ENCODE results near the gene OTUB1.

OTUB1 gene

DNA sequence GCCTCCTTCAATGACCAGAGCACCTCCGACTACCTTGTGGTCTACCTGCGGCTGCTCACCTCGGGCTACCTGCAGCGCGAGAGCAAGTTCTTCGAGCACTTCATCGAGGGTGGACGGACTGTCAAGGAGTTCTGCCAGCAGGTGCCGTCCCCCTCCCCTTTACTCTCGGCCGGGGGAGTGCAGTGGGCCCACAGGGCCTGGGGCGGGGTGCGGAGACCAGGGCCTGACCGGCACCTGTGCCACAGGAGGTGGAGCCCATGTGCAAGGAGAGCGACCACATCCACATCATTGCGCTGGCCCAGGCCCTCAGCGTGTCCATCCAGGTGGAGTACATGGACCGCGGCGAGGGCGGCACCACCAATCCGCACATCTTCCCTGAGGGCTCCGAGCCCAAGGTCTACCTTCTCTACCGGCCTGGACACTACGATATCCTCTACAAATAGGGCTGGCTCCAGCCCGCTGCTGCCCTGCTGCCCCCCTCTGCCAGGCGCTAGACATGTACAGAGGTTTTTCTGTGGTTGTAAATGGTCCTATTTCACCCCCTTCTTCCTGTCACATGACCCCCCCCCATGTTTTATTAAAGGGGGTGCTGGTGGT, 11.0 kb downstream of the OTUB1 start:
- H2AFZ ChIP-seq (ENCODE audit: low read depth, low read length, severe bottlenecking): no peak overlapping the region
- H3K27me3 ChIP-seq (ENCODE audit: low read length): no peaks in the 10 kb centered on the region
- no peaks in the 10 kb centered on the region for H4K20me1 ChIP-seq (ENCODE audit: low read depth, low read length)
- H3K9ac ChIP-seq (ENCODE audit: low read length): no peak overlapping the region
- H3K4me2 ChIP-seq (ENCODE audit: low read depth, low read length, poor library complexity, severe bottlenecking): no peak overlapping the region
- H3K9me3 ChIP-seq (ENCODE audit: insufficient read depth, low read length): no peaks in the 10 kb centered on the region
- H3K36me3 ChIP-seq (ENCODE audit: low read length): no peaks in the 10 kb centered on the region
- no peaks in the 10 kb centered on the region for H3K9me2 ChIP-seq (replicated peaks; ENCODE audit: insufficient read depth, low read length)
- H3K79me2 ChIP-seq (ENCODE audit: insufficient read depth, low read length): no peaks in the 10 kb centered on the region
- no peaks in the 10 kb centered on the region for H3F3A ChIP-seq (ENCODE audit: insufficient read depth)
- no peak overlapping the region for H3K4me3 ChIP-seq (ENCODE audit: insufficient read depth, low read length, poor library complexity, severe bottlenecking)
- TF ChIP-seq EZH2phosphoT487 (conservative IDR thresholded peaks at IDR 0.05; ENCODE audit: low read length): no peak
- TF ChIP-seq, protein P1, sequence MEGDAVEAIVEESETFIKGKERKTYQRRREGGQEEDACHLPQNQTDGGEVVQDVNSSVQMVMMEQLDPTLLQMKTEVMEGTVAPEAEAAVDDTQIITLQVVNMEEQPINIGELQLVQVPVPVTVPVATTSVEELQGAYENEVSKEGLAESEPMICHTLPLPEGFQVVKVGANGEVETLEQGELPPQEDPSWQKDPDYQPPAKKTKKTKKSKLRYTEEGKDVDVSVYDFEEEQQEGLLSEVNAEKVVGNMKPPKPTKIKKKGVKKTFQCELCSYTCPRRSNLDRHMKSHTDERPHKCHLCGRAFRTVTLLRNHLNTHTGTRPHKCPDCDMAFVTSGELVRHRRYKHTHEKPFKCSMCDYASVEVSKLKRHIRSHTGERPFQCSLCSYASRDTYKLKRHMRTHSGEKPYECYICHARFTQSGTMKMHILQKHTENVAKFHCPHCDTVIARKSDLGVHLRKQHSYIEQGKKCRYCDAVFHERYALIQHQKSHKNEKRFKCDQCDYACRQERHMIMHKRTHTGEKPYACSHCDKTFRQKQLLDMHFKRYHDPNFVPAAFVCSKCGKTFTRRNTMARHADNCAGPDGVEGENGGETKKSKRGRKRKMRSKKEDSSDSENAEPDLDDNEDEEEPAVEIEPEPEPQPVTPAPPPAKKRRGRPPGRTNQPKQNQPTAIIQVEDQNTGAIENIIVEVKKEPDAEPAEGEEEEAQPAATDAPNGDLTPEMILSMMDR (IDR thresholded peaks at IDR 0.05; ENCODE audit: insufficient read depth, low read length, poor library complexity, severe bottlenecking): no peak
- no peak overlapping the region for H3K27ac ChIP-seq (ENCODE audit: low read depth, low read length)

DNA sequence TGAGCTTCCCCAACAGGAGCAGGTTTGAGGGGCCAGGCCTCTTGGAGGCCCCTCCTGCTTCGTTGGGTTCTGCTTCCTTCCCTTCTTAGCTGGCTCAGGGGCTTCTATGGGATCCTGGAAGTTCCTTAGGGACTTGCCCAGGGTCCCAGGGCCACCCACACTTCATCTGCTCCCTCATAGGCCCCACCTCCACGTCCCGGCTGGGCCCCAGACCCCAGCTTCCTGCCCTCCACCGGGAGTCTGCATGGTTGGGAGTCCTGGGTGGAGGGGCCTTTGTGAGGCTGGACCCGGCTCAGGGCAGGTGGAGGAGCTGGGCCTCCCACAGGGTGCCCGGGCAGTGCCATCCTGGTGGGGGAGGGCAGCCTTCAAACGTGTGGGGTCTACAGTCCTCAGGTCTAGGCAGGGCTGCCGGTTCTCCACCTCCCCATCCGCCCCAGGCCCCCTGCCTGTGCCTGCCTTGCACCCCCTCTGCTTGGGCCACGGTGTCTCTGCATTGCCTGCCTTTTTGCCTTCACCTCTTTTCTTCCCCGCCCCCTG, 11.6 kb downstream of the OTUB1 start:
- no peaks in the 10 kb centered on the region for H4K20me1 ChIP-seq (ENCODE audit: low read depth, low read length)
- H3K36me3 ChIP-seq (ENCODE audit: low read length): no peaks in the 10 kb centered on the region

DNA sequence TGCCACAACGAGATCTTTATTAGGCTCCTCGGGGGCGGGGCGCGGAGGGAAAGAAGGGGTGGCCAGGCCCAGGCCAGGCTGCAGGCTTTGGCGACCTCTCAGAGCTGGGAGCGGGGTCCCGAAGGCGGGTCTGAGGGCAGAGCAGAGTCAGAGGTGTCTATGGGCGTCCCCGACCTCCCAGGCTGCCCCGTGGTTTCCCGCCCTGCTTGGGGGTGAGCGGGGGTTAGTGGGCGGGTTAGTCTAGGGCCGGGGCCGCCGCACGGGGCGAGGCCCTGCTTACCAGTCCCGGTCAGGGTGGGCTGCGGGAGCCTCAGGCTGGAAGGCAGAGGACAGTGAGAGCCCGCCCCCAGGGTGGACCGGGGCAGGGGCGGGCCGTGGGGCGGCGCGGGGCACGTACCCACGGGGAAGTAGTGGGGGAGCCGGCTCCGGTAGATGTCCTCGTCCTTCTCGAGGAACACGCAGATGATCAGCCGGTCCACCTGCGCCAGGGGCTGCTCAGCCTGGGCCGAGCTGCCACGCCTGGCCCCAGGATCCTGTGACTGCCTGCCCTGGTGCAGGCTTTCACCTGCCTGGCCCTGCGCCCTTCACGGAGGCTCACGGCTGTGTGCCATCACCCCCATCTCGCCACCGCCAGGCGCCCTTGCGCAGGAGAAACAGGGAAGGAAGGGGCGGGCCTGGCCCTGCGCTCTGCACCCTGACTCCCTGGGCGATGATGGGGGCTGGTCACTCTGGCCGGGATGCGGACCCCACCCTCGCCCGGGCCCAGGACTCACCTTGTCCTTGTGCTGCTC, 12.5 kb downstream of the OTUB1 start:
- Histone ChIP-seq H3K9me2 (replicated peaks; ENCODE audit: insufficient read depth, low read length) (no peaks in the 10 kb centered on the region), H3K79me2 (ENCODE audit: insufficient read depth, low read length) (no peaks in the 10 kb centered on the region), H3K27me3 (ENCODE audit: low read length) (no peaks in the 10 kb centered on the region), H3K4me2 (ENCODE audit: low read depth, low read length, poor library complexity, severe bottlenecking) (peak overlapping the region; percentile 35), H4K20me1 (ENCODE audit: low read depth, low read length) (no peaks in the 10 kb centered on the region), H3K4me3 (ENCODE audit: insufficient read depth, low read length, poor library complexity, severe bottlenecking) (no peak overlapping the region), H3K9me3 (ENCODE audit: insufficient read depth, low read length) (no peaks in the 10 kb centered on the region), H3K27ac (ENCODE audit: low read depth, low read length) (no peak overlapping the region), H3F3A (ENCODE audit: insufficient read depth) (no peaks in the 10 kb centered on the region), H3K36me3 (ENCODE audit: low read length) (no peaks in the 10 kb centered on the region), H3K9ac (ENCODE audit: low read length) (no peak overlapping the region), H2AFZ (ENCODE audit: low read depth, low read length, severe bottlenecking) (no peak overlapping the region)
- TF ChIP-seq, protein P1 (IDR thresholded peaks at IDR 0.05; ENCODE audit: insufficient read depth, low read length, poor library complexity, severe bottlenecking): no peak
- TF ChIP-seq EZH2phosphoT487 (conservative IDR thresholded peaks at IDR 0.05; ENCODE audit: low read length): no peak

More for the DNA sequence above, 11.6 kb downstream of the OTUB1 start:
- TF ChIP-seq EZH2phosphoT487 (conservative IDR thresholded peaks at IDR 0.05; ENCODE audit: low read length): no peak
- TF ChIP-seq, protein P1 (IDR thresholded peaks at IDR 0.05; ENCODE audit: insufficient read depth, low read length, poor library complexity, severe bottlenecking): no peak
- H3K4me2 ChIP-seq (ENCODE audit: low read depth, low read length, poor library complexity, severe bottlenecking): no peak overlapping the region
- H3F3A ChIP-seq (ENCODE audit: insufficient read depth): no peaks in the 10 kb centered on the region
- H3K79me2 ChIP-seq (ENCODE audit: insufficient read depth, low read length): no peaks in the 10 kb centered on the region
- no peaks in the 10 kb centered on the region for H3K27me3 ChIP-seq (ENCODE audit: low read length)
- H3K27ac ChIP-seq (ENCODE audit: low read depth, low read length): no peak overlapping the region
- no peak overlapping the region for H3K4me3 ChIP-seq (ENCODE audit: insufficient read depth, low read length, poor library complexity, severe bottlenecking)
- H3K9me2 ChIP-seq (replicated peaks; ENCODE audit: insufficient read depth, low read length): no peaks in the 10 kb centered on the region
- H2AFZ ChIP-seq (ENCODE audit: low read depth, low read length, severe bottlenecking): no peak overlapping the region
- H3K9me3 ChIP-seq (ENCODE audit: insufficient read depth, low read length): no peaks in the 10 kb centered on the region
- no peak overlapping the region for H3K9ac ChIP-seq (ENCODE audit: low read length)

Measured in SU-DHL-6 (cell line).